ENCODE measurements around the gene USP53. TPM values are rescaled to one million over a fixed set of nuclear protein-coding genes. Genes with fewer than 3 reads are reported as not detected.

USP53 gene
- polyA plus RNA-seq, 2 of the 4 experiments (the other 2 are of a cell fraction), result 10.2 to 50.7 TPM

DNA sequence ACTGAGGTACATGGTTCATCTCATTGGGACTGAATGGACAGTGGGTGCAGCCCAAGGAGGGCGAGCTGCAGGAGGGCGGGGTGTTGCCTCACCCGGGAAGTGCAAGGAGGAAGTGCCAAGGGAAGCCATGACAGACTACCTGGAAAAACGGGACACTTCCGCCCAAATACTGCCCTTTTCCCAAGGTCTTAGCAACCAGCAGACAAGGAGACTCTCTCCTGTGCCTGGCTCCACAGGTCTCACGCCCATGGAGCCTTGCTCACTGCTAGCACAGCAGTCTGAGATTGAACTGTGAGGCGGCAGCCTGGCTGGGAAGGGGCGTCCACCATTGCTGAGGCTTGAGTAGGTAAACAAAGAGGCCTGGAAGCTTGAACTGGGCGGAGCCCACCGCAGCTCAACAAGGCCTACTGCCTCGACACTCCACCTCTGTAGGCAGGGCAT is 14.7 kb upstream of the USP53 start:
- Histone ChIP-seq H3K4me1 (no peaks in the 10 kb centered on the region), H3K9me3 (no peaks in the 10 kb centered on the region), H3K4me2 (no peak overlapping the region), H3K27ac (no peak overlapping the region), H3K4me3 (no peak overlapping the region)
- POLR2A ChIA-PET, result no interaction called here
- CTCF ChIA-PET, result interaction anchor here (0.6 to 1.9 kb wide), 2 partner anchors 110 to 516 kb away, joined by 3 to 4 read pairs; no protein-coding TSS in a partner anchor
- FAIRE-seq, result no peak
- no peak for TF ChIP-seq CEBPB (IDR thresholded peaks at IDR 0.05)
- TF ChIP-seq EHF (CRISPR knock-in tag; IDR thresholded peaks at IDR 0.05), result no peak
- 86% methylated on average over 5 of the region's 11 CpGs for WGBS (ENCODE audit: missing lambda C conversion rate)
- ATAC-seq, result no peak
- no peak for DNase-seq (ENCODE audit: low read depth in 1 of 2, low spot score in 1 of 2)

- POLR2A ChIA-PET, result no interaction called here
- peak overlapping the region; percentile 0; the same call in 1 of the 3 replicates for H3K4me2 ChIP-seq
- H3K27ac ChIP-seq, result no peak overlapping the region; a peak in 1 of 6 replicates
- no peak for FAIRE-seq
- no peak for ATAC-seq
- DNase-seq (ENCODE audit: low read depth in 1 of 2, low spot score in 1 of 2), result no peak
- no peaks in the 10 kb centered on the region for H3K9me3 ChIP-seq
- CTCF ChIA-PET, result no interaction called here
- 88% methylated on average over 4 of the region's 4 CpGs for WGBS (ENCODE audit: missing lambda C conversion rate)
- TF ChIP-seq, protein P1, sequence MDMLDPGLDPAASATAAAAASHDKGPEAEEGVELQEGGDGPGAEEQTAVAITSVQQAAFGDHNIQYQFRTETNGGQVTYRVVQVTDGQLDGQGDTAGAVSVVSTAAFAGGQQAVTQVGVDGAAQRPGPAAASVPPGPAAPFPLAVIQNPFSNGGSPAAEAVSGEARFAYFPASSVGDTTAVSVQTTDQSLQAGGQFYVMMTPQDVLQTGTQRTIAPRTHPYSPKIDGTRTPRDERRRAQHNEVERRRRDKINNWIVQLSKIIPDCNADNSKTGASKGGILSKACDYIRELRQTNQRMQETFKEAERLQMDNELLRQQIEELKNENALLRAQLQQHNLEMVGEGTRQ (IDR thresholded peaks at IDR 0.05), result no peak
- TF ChIP-seq KDM5A (IDR thresholded peaks at IDR 0.05), result no peak
- no peak for TF ChIP-seq RNF2 (IDR thresholded peaks at IDR 0.05; ENCODE audit: borderline replicate concordance, low read depth)
- H3K4me1 ChIP-seq, result peaks cover 26% of the 10 kb centered on the region
- no peak overlapping the region for H3K4me3 ChIP-seq
These were observed 7.6 kb upstream of the USP53 start for GRCh38 chr4:119204916-119205315.

- FAIRE-seq (no peak), ATAC-seq (no peak), DNase-seq (ENCODE audit: low read depth in 1 of 2, low spot score in 1 of 2) (no peak)
- ChIA-PET POLR2A (no interaction called here), CTCF (no interaction called here)
- Histone ChIP-seq H3K4me1 (peaks cover 34% of the 10 kb centered on the region), H3K4me3 (no peak overlapping the region), H3K27ac (no peak overlapping the region), H3K4me2 (no peak overlapping the region), H3K9me3 (no peaks in the 10 kb centered on the region)
- TF ChIP-seq SREBF2 (IDR thresholded peaks at IDR 0.05), result no peak
- TF ChIP-seq CEBPB (IDR thresholded peaks at IDR 0.05), result no peak
- no peak for TF ChIP-seq BHLHE40 (IDR thresholded peaks at IDR 0.05; ENCODE audit: low read depth, low read length)
- no peak for TF ChIP-seq FOSL2 (IDR thresholded peaks at IDR 0.05)
- TF ChIP-seq FOSL2 (CRISPR knock-in tag; IDR thresholded peaks at IDR 0.05), result no peak
- TF ChIP-seq RARB (CRISPR knock-in tag; IDR thresholded peaks at IDR 0.05), result no peak
- no peak for TF ChIP-seq TFCP2L1 (CRISPR knock-in tag; IDR thresholded peaks at IDR 0.05)
- no peak for TF ChIP-seq ZNF302 (CRISPR knock-in tag; IDR thresholded peaks at IDR 0.05)
- no peak for TF ChIP-seq HES2 (IDR thresholded peaks at IDR 0.05)
- no peak for TF ChIP-seq CHD2 (IDR thresholded peaks at IDR 0.05; ENCODE audit: low read length, partially characterized antibody)
- TF ChIP-seq HOXB5 (CRISPR knock-in tag; IDR thresholded peaks at IDR 0.05), result no peak
- TF ChIP-seq, protein P2, sequence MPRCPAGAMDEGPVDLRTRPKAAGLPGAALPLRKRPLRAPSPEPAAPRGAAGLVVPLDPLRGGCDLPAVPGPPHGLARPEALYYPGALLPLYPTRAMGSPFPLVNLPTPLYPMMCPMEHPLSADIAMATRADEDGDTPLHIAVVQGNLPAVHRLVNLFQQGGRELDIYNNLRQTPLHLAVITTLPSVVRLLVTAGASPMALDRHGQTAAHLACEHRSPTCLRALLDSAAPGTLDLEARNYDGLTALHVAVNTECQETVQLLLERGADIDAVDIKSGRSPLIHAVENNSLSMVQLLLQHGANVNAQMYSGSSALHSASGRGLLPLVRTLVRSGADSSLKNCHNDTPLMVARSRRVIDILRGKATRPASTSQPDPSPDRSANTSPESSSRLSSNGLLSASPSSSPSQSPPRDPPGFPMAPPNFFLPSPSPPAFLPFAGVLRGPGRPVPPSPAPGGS (IDR thresholded peaks at IDR 0.05), result no peak
These were observed 6.8 kb upstream of the USP53 start for GRCh38 chr4:119205690-119206089.

DNA sequence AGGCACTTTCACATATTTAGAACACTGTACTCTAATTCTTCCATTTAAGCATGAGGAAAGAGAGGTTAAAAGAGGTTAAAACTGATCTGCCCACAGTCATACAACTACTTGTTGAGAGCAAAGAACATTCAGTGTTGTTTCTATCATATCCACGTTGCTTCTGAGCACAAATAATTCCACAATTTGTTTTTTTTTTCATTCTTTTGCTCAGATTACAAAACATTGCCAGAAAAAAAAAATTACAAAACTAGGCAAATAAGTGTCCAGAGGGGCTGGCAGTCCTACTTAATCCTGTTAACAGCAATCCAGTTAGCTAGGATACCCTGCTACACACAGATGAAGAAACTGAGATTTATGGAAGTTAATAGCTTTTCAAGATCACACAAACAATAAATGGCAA is 6.3 kb upstream of the USP53 start:
- FAIRE-seq, result no peak
- H3K9me3 ChIP-seq, result no peaks in the 10 kb centered on the region
- peaks cover 39% of the 10 kb centered on the region for H3K4me1 ChIP-seq
- whole genome bisulfite sequencing (ENCODE audit: missing lambda C conversion rate), result 62% methylated on average over 1 of the region's 1 CpG
- POLR2A ChIA-PET, result no interaction called here
- H3K4me3 ChIP-seq, result no peak overlapping the region
- TF ChIP-seq BHLHE40 (IDR thresholded peaks at IDR 0.05; ENCODE audit: low read depth, low read length) (no peak), MAFK (IDR thresholded peaks at IDR 0.05; ENCODE audit: partially characterized antibody) (no peak), PHF8 (IDR thresholded peaks at IDR 0.05; ENCODE audit: borderline replicate concordance, low read depth) (no peak), RARB (CRISPR knock-in tag; IDR thresholded peaks at IDR 0.05) (no peak), JUN (IDR thresholded peaks at IDR 0.05) (no peak), ZFP36 (IDR thresholded peaks at IDR 0.05; ENCODE audit: borderline replicate concordance, partially characterized antibody) (no peak), EHF (CRISPR knock-in tag; IDR thresholded peaks at IDR 0.05) (no peak)
- H3K27ac ChIP-seq, result 0 out of 6 replicates have a peak overlapping the region, but pooled peaks have one; percentile 11 to 14
- no peak overlapping the region for H3K4me2 ChIP-seq
- DNase-seq (ENCODE audit: low read depth in 1 of 2, low spot score in 1 of 2), result no peak
- CTCF ChIA-PET, result no interaction called here
- no peak for ATAC-seq

All from A549 (cell line).